HG02610 (cell line): ENCODE results near the gene C1orf159.

Experiments used
- ATAC-seq: cut with Tn5 transposase; IDR thresholded peaks from one replicate; pipeline ENCODE4 v1.9.1; 2021; ENCODE audit warnings: mild to moderate bottlenecking, moderate library complexity; ENCODE audit not compliant: unreplicated experiment

C1orf159 gene

DNA sequence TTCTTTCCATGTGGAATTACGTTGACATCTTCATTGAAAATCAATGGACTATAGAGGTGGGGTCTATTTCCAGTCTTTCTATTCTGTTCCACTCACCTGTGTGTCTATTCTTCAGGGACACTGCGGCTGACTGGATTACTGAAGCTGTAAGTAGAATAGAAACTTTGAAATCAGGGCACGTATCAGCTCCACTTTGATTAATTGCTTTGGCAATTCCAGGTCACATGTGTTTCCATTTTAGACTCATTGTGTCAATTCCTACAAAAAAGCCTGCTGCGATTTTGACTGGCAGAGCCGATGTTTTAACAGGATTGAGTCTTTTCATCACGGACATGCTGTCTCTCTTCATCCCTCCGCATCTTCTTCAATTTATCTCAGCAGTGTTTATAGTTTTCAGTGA, 20.9 kb downstream of the C1orf159 start:
- no peak for ATAC-seq

DNA sequence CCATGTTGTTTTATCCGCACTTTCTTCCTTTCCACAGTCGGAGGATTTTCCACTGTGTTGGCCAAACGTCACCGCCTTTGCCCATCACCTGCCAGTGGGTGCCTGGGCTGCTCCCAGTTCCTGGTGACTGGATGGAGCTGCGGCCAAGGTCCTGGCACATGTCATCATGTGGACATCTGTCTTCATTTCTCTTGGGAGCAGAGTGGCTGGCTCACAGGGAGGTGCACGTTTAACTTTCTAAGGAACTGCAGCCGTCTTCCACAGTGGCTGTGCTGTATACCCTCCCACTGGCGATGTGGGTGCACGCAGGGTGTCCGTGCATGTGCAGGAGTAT, 22.3 kb downstream of the C1orf159 start:
- ATAC-seq, result no peak

DNA sequence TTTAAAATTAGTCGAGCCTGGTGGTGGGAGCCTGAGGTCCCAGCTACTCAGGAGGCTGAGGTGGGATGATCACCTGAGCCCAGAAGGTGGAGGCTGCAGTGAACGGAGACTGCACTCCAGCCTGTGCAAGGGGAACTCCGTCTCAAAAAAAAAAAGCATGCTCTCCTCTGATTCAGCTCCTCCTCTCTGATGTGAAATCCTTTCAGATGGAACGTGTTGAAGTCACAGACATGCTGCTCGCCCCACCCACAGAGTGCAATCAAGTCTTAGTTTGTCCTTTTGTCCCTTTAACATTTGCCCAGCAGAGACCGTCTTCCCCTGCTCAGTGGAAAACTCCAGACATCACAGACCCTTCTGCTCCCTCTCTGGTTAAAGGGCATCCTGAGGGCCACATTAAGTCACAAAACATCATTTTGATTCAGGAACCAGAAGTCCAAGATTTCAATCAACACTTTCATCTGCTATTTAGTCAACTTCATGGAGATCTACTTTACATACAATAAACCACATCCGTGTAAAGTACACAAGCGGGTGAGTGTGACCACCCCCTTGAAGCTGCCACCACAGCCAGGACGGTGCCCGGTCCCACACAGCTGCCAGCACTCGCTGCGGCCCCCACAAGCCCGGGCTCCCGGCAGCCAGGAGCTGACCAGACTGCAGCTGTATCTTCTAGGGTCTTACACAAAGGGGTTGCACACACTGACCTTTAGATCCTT, 22.8 kb downstream of the C1orf159 start:
- ATAC-seq, result no peak

DNA sequence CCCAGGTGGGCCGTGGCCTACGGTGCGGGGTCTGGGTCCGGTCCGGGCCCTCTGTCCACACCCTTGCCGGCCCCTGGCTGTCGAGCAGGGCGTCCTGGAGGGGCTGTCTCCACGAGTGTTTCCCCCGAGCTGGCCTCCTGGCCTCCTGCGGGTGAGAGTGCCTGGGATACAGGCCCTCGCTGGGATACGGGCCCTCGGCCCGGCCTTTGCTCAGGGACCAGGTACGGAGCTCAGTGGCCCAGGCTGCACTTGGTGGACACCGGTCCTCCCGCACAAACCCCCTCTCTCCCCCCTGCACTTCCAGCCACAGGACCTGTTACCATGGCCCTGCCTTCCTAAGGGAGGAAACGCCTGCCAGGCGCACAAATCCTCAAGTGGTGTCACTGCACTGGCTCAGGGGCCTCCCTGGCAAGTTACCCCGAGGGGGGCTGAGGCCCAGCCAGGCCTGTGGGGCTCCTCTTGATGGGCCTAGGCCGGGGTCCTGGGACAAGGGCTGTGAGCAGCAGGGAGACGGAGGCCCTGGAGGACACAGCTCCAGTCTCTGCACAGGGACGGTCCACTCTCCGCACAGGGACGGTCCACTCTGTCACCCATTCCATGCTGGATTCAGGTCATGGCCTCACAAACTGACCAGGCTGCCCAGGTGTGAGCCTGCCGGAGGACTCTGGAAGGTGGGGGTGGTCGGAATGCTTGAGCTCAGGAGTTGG, 23.6 kb downstream of the C1orf159 start:
- ATAC-seq, result no peak

DNA sequence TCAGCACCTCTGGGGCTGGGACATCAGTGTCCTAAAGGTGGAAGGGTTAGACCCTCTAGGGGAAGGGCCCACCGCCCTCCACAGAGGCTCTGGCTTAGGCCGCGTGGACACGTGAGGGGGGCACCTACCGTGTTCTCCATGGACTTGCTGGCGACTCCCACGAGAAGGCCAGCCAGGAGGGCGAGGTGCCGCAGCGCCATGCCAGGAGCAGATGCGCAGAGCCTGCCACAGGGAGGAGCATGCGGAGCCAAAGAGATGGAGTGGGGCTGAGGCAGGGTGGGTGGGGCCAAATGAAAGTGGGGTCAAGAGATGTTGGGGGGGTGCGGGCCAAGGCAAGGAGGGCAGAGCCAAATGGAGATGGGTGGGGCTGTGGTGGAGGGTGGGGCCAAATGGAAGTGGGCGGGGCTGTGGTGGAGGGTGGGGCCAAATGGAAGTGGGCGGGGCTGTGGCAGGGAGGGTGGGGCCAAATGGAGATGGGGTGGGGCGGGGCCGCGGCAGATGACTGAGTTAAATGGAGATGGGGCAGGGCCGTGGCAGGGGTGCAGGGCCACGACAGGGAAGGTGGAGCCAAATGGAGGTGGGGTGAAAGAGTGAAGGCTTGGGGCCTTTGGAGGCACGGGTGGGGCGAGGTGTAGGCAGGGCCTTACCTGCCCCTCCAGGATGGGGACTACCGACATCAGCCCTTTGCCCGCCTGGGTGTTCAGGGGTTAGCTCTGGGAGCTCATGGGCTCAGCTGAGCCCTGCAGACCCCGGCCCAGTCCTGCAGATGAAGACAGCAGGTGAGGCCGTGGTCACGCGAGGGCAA, 24.3 kb downstream of the C1orf159 start:
- no peak for ATAC-seq

DNA sequence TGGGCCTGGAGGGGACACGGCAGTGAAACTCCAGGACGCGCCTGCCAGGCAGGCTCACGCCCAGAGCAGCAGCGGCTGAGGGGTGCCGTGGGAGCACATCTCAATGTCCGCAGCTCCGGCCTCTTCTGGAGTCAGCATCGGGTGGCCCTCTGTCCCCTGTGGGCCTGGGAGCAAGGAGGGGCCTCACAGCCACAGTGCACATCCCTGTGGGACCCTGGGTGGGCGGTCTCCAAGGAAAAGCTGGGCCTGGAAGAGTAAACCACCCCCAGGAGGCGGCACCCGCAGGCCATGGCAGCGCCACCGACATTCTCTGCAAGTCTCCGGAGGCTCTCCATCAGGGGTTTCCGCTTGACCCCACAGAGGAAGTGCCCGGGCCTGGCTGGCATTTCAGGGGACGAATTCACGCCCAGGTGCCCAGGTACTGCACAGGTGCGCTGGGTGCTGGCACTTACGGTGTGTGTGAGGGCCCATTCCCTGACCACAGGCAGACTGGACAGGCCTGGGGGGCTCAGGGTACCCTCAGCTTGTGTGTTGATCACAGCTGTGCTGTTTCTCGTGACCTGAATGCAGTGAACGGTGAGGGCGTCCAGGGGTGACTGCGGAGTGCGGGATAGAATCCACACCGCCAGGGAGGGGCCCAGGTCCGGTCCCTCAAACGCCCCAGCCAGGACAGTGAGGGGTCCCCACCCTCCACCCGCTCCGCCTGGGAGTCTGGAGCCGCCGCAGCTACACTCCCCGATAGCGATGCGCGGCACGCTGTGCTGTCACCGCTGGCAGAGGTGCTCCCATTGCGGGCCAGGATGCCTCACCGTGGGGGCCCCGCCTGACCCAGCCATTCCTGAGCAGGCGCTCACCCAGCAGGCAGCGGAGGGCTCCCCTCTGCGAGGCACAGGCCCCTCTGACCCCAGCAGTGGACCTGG, 25.2 kb downstream of the C1orf159 start:
- no peak for ATAC-seq

DNA sequence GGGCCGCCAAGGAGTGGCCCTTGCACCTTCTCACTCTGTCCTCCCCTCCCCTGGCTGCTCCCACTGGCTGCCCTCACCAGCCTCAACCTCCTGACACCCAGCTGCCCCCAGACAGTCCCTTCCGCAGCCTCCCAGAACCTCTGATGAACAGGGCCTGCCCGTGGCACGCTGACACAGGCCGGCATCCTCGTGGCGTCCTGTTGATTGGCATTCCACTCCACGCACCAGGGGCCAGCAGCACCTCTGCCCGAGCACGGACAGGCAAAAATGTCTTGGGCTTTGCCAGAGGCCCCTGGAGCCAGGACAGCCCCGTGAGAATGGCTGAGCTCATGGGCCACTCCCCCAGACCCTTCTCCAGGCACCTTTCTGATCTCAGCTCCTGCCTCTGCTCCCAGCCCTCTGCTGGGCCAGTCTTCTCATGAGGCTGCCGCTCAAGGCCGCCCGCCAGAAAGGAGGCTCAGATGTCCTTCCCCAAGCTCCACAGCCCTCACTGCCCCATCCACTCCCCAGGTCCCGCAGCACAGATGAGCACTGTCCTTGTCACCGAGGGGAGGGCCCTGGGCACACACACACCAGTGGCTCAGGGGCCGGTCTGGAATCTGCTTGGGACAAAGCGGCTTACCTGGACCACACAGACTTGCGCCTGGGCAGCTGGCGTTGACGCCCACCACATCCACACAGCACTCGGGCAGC, 26.0 kb downstream of the C1orf159 start:
- ATAC-seq, result no peak

DNA sequence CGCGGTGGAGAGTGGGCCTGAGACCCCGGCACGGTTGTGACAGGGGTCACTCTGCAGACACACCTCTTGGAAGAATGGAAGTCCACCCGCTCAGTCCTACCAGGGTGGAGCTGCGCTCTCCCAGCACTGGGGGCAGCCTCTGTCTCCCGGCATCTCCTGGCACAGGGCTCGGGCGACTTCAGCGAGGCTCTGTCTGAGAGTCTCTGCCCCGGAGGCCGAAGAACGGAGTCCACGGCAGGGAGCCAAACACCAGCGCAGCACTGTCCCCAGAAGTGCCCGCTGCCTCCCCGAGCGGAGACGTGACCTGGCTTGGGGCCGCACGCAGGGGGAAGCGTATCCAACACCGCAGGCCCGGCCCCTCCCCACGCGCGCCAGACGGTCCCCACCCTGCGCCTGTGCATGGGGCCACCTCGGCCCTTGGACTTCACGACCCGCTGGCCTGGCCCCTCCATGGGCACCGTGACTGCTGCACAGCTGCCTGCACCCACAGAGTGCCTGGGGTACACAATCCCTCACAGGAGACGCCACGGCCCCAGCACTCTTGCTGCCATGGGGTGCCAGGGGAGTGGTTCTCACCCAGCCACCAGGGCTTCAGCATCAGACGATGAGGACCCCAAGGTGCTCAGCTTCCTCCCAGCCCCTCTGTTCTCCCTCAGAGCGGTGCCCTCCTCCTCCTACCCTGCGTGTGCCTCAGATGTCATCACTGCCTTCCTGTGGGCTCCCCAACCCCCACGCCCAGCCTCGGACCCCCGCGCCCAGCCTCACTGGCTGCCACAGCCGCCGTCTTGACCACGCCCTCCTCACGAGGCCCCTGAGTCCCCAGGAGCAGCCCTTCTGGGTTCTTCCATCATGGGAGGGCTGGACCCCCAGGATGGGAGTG, 26.8 kb downstream of the C1orf159 start:
- ATAC-seq, result no peak

DNA sequence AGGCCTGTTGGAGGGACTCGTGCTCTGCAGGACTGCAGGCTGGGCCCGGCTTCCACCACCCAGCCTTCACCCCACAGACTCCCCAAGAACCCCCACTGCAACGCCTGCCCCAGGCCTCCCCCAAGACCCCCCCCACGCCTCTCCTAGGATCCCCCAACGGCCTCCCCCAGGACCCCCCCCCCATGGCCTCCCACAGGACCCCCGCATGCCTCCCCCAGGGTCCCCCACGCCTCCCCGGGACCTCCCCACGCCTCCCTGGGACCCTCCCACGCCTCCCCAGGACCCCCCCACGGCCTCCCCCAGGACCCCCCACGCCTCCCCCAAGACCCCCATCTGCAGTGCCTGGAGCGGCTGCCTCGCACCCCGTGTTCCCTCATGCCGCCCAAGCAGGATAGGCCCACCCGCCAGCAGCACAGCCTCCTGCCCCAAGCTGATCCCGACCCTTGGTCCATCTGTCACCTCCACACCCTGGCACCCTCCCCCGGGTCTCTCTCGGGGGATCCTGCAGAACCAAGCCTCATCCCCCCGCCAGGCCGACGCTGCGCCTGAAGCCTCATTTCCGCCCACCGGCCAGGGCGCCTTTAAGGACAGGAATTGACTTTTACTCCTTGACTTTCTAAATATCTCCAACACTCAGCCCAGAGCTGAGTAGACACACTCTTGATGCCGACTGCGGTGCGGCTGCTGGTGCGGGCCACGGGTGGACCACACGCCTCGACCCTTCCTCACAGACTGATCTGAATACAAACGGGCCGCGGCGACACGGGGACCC, 27.7 kb downstream of the C1orf159 start:
- no peak for ATAC-seq

DNA sequence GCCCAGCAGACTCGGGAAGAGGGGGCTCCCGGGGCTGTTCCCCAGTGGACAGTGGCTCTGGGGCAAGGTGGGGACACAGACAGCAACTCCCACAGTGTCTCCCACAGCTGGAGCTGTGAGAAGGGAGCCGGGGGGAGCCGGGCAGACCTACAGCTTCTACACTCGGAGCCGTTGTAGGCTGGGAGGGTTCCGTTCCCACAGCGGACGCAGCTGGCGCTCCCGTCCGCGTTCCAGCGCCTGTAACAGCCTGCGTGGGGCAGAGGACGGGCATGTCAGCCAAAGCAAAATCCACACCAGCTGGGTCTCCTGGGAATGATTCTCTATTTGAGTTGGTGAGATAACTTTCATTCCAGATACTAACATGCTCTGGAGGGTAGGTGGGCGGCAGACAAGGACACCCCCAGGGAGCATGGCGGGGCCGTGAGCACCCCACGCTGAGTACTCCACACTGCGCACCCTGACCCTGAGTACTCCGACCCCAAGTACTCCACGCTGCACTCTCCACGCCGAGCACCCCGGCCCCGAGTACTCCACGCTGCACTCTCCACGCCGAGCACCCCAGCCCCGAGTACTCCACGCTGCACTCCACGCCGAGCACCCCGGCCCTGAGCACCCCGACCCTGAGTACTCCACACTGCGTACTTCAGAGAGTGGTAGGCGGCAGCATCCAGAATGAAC, 28.4 kb downstream of the C1orf159 start:
- no peak for ATAC-seq

DNA sequence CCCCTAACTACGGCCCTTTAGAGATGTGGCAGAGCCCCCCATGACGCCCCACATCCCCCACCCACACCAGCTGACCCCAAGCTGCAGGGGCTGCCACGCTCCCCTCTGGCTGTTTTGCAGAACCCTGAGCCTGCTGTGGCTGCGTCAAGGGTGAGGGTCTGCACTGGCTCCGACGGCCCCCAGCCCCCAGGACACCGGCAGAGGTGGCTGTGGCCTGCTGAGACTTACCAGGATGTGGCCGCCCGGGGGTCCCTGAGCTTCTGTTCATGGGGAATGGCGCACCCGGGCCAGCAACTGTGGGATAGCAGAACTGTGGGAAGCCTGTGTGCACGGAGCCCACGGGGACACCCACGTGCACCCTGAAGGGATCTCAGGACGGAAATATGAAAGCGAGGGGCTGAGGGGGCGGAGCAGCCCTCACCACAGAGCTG, 29.0 kb downstream of the C1orf159 start:
- ATAC-seq, result no peak

DNA sequence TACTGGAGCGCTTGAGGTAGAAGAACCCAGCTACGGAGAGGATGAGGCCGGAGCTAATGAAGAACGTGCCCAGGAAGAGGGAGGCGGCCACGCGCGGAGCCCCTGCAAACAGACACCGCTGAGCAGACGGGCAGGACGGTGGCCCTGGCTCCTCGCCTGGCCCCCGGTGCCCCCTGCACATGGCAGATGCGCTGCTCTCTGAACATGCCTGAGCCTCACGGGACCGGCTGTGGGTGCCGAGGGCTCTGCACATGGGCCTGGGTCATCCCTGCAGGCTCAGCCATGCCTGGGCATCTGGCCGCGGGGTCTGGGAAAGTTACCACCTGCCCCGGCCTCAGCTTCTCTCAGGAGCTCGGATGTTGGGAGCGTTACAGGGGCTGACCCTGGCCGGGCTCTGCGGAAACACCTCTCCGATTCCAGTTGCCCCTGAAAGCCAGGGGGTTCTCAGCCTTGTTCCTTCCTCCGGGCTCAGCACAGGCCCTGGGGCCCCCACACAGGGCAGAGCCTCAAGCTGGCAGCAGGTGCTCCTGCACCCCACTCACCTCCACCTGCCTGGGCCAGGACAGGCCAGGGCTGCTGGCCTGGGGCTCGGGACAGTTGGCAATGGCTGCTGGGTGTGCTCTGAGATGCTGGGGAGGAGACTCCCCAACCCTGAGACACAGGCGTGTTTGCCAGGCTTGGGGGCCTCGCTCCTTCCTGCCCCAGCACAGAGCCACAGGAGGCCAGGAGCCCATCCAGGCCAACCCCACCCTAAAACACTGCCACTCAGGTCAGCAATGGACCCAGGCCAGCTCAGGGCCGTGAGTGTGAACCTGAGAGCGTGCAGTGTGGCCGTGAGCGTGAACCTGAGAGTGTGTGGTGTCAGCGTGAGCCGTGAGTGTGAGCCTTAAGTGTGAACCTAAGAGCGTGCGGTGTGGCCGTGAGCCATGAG, 29.7 kb downstream of the C1orf159 start:
- no peak for ATAC-seq

DNA sequence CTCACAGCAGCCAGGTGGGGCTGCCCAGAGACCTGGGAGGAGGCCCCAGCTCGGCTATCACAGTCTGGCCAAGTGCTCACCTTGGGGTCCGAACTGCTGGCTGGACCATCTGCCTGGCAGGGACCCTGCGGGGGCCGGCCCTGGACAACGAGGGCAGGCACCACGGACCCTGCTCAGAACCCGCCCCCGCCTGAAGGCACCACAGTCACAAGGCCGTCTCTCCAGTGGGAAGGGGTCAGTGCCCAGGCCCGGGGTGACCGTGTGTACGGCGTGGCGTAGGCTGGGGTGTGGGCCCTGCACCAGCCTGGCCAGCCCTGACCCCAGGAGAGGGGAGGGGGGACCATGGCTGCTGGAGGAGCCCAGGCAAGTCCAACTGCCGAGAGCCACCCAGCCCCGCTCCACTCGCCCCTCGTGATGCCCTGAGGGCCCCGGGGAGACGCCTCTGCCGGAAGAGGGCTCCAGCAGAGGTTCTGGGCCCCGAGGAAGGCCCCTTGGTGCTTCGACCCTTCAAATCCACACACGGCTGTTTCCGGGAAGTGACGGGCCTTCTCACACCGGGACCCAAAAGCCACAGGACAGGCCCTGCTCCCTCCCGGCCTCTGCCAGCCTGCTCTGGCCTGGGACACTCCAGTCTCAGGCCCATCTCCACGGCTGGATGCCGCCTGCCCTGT, 30.6 kb downstream of the C1orf159 start:
- no peak for ATAC-seq

DNA sequence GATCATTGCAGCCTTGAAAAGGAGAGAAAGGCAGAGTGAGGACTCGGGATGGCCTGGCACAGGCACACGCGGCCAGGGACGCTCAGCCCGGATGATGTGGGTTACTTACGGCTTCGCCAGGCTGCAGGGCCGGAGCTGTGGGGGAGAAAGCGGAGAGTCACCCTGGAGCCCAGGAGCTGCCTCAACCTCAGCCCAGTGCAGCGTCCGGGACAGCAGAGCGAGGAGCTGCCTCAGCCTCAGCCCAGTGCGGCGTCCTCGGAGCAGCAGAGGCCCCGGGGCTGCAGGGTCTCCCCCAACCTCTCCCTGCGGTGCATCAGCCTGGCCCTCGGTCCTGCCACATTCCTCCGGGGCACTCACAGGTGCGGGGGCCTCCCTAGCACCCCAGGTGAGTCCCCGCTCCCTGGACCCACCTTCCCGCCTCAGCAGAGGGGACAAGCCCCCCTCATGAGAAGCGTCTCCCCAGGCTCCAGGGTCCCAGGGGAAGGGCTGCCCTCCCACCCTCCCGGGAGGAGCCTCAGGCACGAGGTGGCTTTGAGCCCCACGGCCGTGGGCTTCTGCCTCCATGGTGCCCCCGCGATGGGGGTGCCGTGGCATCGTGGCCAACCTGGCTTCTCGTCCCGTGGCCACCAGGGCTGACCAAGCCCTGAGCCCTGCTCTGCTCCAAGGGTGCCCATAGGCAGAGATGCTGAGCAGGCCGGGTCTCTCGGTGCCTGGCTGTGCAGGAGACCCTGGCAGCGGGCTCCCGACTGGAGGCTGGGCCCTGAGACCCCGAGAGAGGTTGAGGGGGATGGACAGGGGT, 31.3 kb downstream of the C1orf159 start:
- ATAC-seq, result no peak
